PC-3 (cell line): ENCODE data around the gene GCDH.

Experiments used
- EZH2phosphoT487 ChIP-seq: fragments of 300-600 bp; sonication (generic); IDR thresholded peaks from 2 replicates; pipeline ENCODE4 v1.6.1; 2018; ENCODE audit warnings: mild to moderate bottlenecking, antibody characterized with exemption, low read length, borderline replicate concordance
- TF ChIP-seq, protein P1 (sequence below): fragments of 300-600 bp; sonication (generic); conservative IDR thresholded peaks from 2 replicates; pipeline ENCODE4 v1.5.1; 2017; ENCODE audit warnings: antibody characterized with exemption, low read depth, mild to moderate bottlenecking, low read length

DNA sequence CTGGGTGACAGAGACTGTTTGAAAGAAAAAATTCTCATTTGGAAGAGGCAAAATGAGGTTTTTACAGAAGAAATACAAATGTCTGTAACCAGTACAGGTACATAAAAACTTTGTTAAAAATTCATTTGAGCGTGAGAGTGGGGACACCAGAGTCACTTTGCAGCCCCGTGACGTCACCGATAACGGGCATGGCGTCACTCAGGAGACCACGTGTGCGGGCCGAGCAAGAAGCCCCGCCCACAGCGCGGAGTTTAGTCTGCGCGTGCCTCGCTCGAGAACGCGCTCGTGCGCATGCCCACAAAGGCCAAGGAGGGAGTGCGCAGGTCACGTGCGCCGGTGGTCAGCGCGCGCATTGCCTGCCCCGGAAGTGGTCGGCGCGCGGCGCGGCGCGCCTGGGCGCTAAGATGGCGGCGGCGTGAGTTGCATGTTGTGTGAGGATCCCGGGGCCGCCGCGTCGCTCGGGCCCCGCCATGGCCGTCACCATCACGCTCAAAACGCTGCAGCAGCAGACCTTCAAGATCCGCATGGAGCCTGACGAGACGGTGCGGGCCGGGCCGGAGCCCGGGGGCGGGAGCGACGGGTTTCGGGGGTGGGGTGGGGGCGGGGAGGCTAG, 54.6 kb downstream of the GCDH start, which contains the start of gene RAD23A:
- no peak; the same call in 1 of the 2 replicates for TF ChIP-seq EZH2phosphoT487
- TF ChIP-seq, protein P1, sequence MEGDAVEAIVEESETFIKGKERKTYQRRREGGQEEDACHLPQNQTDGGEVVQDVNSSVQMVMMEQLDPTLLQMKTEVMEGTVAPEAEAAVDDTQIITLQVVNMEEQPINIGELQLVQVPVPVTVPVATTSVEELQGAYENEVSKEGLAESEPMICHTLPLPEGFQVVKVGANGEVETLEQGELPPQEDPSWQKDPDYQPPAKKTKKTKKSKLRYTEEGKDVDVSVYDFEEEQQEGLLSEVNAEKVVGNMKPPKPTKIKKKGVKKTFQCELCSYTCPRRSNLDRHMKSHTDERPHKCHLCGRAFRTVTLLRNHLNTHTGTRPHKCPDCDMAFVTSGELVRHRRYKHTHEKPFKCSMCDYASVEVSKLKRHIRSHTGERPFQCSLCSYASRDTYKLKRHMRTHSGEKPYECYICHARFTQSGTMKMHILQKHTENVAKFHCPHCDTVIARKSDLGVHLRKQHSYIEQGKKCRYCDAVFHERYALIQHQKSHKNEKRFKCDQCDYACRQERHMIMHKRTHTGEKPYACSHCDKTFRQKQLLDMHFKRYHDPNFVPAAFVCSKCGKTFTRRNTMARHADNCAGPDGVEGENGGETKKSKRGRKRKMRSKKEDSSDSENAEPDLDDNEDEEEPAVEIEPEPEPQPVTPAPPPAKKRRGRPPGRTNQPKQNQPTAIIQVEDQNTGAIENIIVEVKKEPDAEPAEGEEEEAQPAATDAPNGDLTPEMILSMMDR = no peak
